ENCODE data around the gene C19orf33. TPM values are rescaled to one million over a fixed set of nuclear protein-coding genes. Genes with fewer than 3 reads are reported as not detected.

The C19orf33 gene
- total RNA-seq, 1 experiment from 2014 or later, result not detected

DNA sequence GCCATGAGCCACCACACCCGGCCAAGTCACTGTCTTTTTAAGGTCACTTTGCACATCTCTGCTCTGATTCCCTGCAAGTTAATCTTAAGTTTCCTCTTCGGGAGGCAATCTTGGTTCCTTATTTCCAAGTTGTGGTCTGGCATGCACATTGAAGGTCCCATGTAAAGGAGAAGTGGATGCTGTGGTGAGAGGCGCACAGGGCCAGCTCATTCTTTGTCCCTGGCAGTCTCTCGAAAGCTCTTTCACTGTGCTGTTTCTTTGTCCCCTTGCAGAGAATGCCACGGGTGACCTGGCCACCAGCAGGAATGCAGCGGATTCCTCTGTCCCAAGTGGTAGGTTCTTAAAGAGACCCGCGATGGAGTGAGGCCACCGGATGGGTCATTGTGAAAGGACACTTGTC lies 16.4 kb upstream of the C19orf33 start:
- no peaks in the 10 kb centered on the region for H3K79me2 ChIP-seq (ENCODE audit: low read length)

DNA sequence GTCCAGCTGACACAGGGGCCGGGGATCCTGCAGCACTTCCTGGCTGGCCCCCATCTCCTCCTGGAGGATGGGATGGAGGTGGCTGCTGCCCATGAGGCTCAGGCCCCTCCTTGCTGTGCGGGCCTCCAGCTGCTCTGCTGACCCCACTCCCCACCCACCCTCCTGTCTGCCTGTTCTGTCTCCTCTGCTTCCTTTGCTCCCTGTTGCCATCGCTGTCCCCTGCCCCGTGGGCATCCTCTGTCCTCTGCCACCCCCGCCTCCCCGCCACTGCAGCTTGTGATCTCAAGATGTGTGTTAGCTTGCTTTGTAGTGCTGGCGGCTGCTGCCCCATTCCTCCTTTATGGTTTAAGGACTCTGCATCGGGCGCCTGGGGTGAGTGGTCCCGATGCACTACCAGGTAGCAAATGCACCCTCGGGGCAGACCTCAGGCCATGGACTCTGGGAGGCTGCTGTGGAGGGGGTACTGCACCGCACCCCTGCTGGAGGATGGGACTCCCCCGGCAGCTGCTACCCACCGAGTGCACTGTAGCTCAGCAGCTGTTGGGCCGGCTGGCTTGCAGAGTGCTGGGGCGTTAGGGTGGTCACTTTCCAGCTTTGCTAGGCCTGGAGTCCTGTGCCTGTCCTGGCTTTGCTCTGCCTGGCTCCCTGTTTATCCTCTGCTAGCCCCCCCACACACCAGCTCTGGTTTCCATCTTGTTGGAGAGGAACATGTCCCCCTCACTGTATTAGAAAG lies 15.8 kb upstream of the C19orf33 start:
- H3K27me3 ChIP-seq (ENCODE audit: low read length), result no peaks in the 10 kb centered on the region
- DNase-seq, result no peak
- no peaks in the 10 kb centered on the region for H3K9me3 ChIP-seq (ENCODE audit: low read length)
- H2AFZ ChIP-seq (ENCODE audit: low read length), result no peak overlapping the region
- H3K36me3 ChIP-seq (ENCODE audit: insufficient read depth, low read length), result no peaks in the 10 kb centered on the region
- no peaks in the 10 kb centered on the region for H3K9me2 ChIP-seq (replicated peaks; ENCODE audit: insufficient read depth, low read length)
- H3K27ac ChIP-seq (ENCODE audit: low read length), result no peak overlapping the region
- no peak overlapping the region for H3K9ac ChIP-seq (ENCODE audit: low read length)
- H3K4me3 ChIP-seq (ENCODE audit: low read length), result no peak overlapping the region
- no peaks in the 10 kb centered on the region for H3K4me1 ChIP-seq (ENCODE audit: low read length)
- no peak overlapping the region for H3K4me2 ChIP-seq (ENCODE audit: low read depth, low read length, poor library complexity, severe bottlenecking)
- no peaks in the 10 kb centered on the region for H3K79me2 ChIP-seq (ENCODE audit: low read length)
- no peaks in the 10 kb centered on the region for H4K20me1 ChIP-seq (ENCODE audit: insufficient read depth, low read depth, low read length)

More for the DNA sequence above, 16.4 kb upstream of the C19orf33 start:
- H3K4me3 ChIP-seq (ENCODE audit: low read length), result no peak overlapping the region
- H2AFZ ChIP-seq (ENCODE audit: low read length), result no peak overlapping the region
- no peak overlapping the region for H3K4me2 ChIP-seq (ENCODE audit: low read depth, low read length, poor library complexity, severe bottlenecking)
- DNase-seq, result no peak
- no peaks in the 10 kb centered on the region for H3K27me3 ChIP-seq (ENCODE audit: low read length)
- H3K9me2 ChIP-seq (replicated peaks; ENCODE audit: insufficient read depth, low read length), result no peaks in the 10 kb centered on the region
- no peaks in the 10 kb centered on the region for H4K20me1 ChIP-seq (ENCODE audit: insufficient read depth, low read depth, low read length)
- no peak overlapping the region for H3K27ac ChIP-seq (ENCODE audit: low read length)
- no peak overlapping the region for H3K9ac ChIP-seq (ENCODE audit: low read length)
- no peaks in the 10 kb centered on the region for H3K9me3 ChIP-seq (ENCODE audit: low read length)
- no peaks in the 10 kb centered on the region for H3K4me1 ChIP-seq (ENCODE audit: low read length)
- H3K36me3 ChIP-seq (ENCODE audit: insufficient read depth, low read length), result no peaks in the 10 kb centered on the region

DNA sequence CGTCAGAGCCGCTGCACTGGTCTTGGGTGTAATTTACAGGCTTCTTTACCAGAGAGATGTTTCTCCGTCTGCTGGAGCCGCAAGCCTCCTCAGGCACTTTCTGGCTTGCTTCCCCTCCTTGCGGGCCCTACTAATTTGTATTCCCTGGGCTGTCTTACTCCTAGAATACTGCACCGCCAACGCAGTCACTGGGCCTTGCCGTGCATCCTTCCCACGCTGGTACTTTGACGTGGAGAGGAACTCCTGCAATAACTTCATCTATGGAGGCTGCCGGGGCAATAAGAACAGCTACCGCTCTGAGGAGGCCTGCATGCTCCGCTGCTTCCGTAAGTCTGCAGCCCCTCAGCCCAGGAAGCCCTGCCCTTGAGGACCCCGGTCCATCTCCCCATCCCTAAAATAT lies 14.1 kb upstream of the C19orf33 start:
- H2AFZ ChIP-seq (ENCODE audit: low read length), result no peak overlapping the region
- H3K9me3 ChIP-seq (ENCODE audit: low read length), result no peaks in the 10 kb centered on the region
- no peaks in the 10 kb centered on the region for H3K27me3 ChIP-seq (ENCODE audit: low read length)
- H3K4me1 ChIP-seq (ENCODE audit: low read length), result no peaks in the 10 kb centered on the region
- no peak for DNase-seq
- no peaks in the 10 kb centered on the region for H4K20me1 ChIP-seq (ENCODE audit: insufficient read depth, low read depth, low read length)
- H3K27ac ChIP-seq (ENCODE audit: low read length), result no peak overlapping the region
- no peaks in the 10 kb centered on the region for H3K36me3 ChIP-seq (ENCODE audit: insufficient read depth, low read length)
- H3K4me2 ChIP-seq (ENCODE audit: low read depth, low read length, poor library complexity, severe bottlenecking), result no peak overlapping the region
- no peaks in the 10 kb centered on the region for H3K9me2 ChIP-seq (replicated peaks; ENCODE audit: insufficient read depth, low read length)
- H3K79me2 ChIP-seq (ENCODE audit: low read length), result no peaks in the 10 kb centered on the region
- H3K9ac ChIP-seq (ENCODE audit: low read length), result no peak overlapping the region
- no peak overlapping the region for H3K4me3 ChIP-seq (ENCODE audit: low read length)

DNA sequence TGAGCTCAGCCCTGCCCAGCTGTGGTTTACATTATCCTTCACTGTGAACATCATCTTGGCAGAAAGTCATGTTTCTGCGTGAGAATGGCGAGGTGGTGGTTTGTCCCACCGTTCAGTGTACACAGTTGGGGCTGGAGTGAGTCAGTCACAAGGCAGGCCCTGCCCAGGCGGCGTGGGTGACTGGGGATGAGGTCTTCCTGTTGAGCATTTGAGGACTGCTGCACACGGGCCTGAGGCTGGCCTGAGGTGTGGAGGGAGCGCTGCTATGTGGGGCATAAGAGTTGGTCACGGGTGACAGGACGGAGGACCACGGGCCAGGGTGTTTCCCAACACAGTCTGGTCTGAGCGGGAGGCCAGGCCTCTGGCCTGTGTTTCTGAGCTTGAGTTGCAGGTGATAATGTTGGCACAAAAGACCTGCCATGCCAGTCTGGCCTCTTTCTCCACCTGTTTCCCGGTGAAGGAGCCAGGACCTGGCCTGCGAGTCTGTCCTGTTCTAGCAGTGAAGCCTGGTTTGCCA lies 13.4 kb upstream of the C19orf33 start:
- no peaks in the 10 kb centered on the region for H4K20me1 ChIP-seq (ENCODE audit: insufficient read depth, low read depth, low read length)
- H3K9me2 ChIP-seq (replicated peaks; ENCODE audit: insufficient read depth, low read length), result no peaks in the 10 kb centered on the region
- H3K9me3 ChIP-seq (ENCODE audit: low read length), result no peaks in the 10 kb centered on the region
- no peak for DNase-seq
- H3K36me3 ChIP-seq (ENCODE audit: insufficient read depth, low read length), result no peaks in the 10 kb centered on the region
- no peaks in the 10 kb centered on the region for H3K4me1 ChIP-seq (ENCODE audit: low read length)
- H3K27ac ChIP-seq (ENCODE audit: low read length), result no peak overlapping the region
- H3K79me2 ChIP-seq (ENCODE audit: low read length), result no peaks in the 10 kb centered on the region
- H3K4me2 ChIP-seq (ENCODE audit: low read depth, low read length, poor library complexity, severe bottlenecking), result no peak overlapping the region
- no peak overlapping the region for H2AFZ ChIP-seq (ENCODE audit: low read length)
- no peak overlapping the region for H3K9ac ChIP-seq (ENCODE audit: low read length)
- no peak overlapping the region for H3K4me3 ChIP-seq (ENCODE audit: low read length)
- H3K27me3 ChIP-seq (ENCODE audit: low read length), result no peaks in the 10 kb centered on the region

DNA sequence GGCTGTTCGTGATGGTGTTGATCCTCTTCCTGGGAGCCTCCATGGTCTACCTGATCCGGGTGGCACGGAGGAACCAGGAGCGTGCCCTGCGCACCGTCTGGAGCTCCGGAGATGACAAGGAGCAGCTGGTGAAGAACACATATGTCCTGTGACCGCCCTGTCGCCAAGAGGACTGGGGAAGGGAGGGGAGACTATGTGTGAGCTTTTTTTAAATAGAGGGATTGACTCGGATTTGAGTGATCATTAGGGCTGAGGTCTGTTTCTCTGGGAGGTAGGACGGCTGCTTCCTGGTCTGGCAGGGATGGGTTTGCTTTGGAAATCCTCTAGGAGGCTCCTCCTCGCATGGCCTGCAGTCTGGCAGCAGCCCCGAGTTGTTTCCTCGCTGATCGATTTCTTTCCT lies 12.2 kb upstream of the C19orf33 start:
- no peak overlapping the region for H3K27ac ChIP-seq (ENCODE audit: low read length)
- H3K4me3 ChIP-seq (ENCODE audit: low read length), result no peak overlapping the region
- H3K9ac ChIP-seq (ENCODE audit: low read length), result no peak overlapping the region
- no peak overlapping the region for H3K4me2 ChIP-seq (ENCODE audit: low read depth, low read length, poor library complexity, severe bottlenecking)
- no peak overlapping the region for H2AFZ ChIP-seq (ENCODE audit: low read length)
- DNase-seq, result no peak
- H3K27me3 ChIP-seq (ENCODE audit: low read length), result no peaks in the 10 kb centered on the region
- H3K9me2 ChIP-seq (replicated peaks; ENCODE audit: insufficient read depth, low read length), result no peaks in the 10 kb centered on the region
- no peaks in the 10 kb centered on the region for H3K9me3 ChIP-seq (ENCODE audit: low read length)
- no peaks in the 10 kb centered on the region for H3K4me1 ChIP-seq (ENCODE audit: low read length)
- H3K79me2 ChIP-seq (ENCODE audit: low read length), result no peaks in the 10 kb centered on the region
- no peaks in the 10 kb centered on the region for H4K20me1 ChIP-seq (ENCODE audit: insufficient read depth, low read depth, low read length)
- no peaks in the 10 kb centered on the region for H3K36me3 ChIP-seq (ENCODE audit: insufficient read depth, low read length)

DNA sequence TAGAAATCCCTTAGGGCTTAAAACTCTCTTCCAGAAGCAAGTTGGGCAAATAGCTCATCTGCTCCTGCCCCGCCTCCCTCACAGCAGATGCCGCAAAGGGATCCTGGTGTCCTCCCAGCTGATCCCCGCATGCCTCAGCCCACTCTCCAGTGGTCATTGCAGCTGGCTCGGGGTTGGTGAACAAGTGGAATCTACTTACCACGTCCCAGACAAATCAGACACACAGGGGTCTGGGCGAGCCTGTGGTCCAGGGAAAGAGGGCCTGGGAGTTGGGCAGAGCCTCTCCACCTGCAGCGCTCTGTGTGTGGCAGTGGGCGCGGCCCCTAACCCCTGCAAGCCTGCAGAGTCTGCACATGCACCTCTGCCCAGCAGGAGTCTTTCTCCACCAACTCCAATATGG lies 10.8 kb upstream of the C19orf33 start:
- H4K20me1 ChIP-seq (ENCODE audit: insufficient read depth, low read depth, low read length), result no peaks in the 10 kb centered on the region
- DNase-seq, result no peak
- no peaks in the 10 kb centered on the region for H3K36me3 ChIP-seq (ENCODE audit: insufficient read depth, low read length)
- H3K27me3 ChIP-seq (ENCODE audit: low read length), result no peaks in the 10 kb centered on the region
- H3K27ac ChIP-seq (ENCODE audit: low read length), result no peak overlapping the region
- no peak overlapping the region for H2AFZ ChIP-seq (ENCODE audit: low read length)
- H3K9me3 ChIP-seq (ENCODE audit: low read length), result no peaks in the 10 kb centered on the region
- no peak overlapping the region for H3K4me2 ChIP-seq (ENCODE audit: low read depth, low read length, poor library complexity, severe bottlenecking)
- no peaks in the 10 kb centered on the region for H3K9me2 ChIP-seq (replicated peaks; ENCODE audit: insufficient read depth, low read length)
- H3K79me2 ChIP-seq (ENCODE audit: low read length), result no peaks in the 10 kb centered on the region
- H3K9ac ChIP-seq (ENCODE audit: low read length), result no peak overlapping the region
- no peaks in the 10 kb centered on the region for H3K4me1 ChIP-seq (ENCODE audit: low read length)
- H3K4me3 ChIP-seq (ENCODE audit: low read length), result no peak overlapping the region

DNA sequence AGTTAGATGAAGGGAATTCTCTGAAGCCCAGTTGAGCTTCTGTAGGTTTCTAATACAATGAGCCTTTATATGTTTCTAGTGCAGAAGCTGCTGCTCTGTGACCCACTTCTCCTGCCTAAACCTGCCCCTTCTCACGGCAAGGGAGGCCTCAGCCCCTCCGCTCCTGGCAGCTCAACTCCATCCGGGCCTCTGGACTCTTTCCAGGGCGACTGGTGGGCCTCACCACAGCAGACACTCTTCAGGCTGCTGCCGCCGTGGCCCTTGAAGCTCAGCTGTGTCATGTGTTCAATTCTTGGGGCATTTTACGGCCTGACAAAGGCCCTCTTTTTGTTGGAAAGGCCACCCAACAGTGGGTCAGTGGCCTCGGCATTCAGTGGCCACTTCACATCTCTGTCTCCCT lies 10.0 kb upstream of the C19orf33 start:
- no peaks in the 10 kb centered on the region for H3K36me3 ChIP-seq (ENCODE audit: insufficient read depth, low read length)
- H2AFZ ChIP-seq (ENCODE audit: low read length), result no peak overlapping the region
- no peak overlapping the region for H3K9ac ChIP-seq (ENCODE audit: low read length)
- H3K4me2 ChIP-seq (ENCODE audit: low read depth, low read length, poor library complexity, severe bottlenecking), result no peak overlapping the region
- DNase-seq, result no peak
- H3K4me3 ChIP-seq (ENCODE audit: low read length), result no peak overlapping the region
- H3K27me3 ChIP-seq (ENCODE audit: low read length), result no peaks in the 10 kb centered on the region
- H3K4me1 ChIP-seq (ENCODE audit: low read length), result no peaks in the 10 kb centered on the region
- no peaks in the 10 kb centered on the region for H3K9me2 ChIP-seq (replicated peaks; ENCODE audit: insufficient read depth, low read length)
- H3K9me3 ChIP-seq (ENCODE audit: low read length), result no peaks in the 10 kb centered on the region
- H4K20me1 ChIP-seq (ENCODE audit: insufficient read depth, low read depth, low read length), result no peaks in the 10 kb centered on the region
- no peaks in the 10 kb centered on the region for H3K79me2 ChIP-seq (ENCODE audit: low read length)
- no peak overlapping the region for H3K27ac ChIP-seq (ENCODE audit: low read length)

DNA sequence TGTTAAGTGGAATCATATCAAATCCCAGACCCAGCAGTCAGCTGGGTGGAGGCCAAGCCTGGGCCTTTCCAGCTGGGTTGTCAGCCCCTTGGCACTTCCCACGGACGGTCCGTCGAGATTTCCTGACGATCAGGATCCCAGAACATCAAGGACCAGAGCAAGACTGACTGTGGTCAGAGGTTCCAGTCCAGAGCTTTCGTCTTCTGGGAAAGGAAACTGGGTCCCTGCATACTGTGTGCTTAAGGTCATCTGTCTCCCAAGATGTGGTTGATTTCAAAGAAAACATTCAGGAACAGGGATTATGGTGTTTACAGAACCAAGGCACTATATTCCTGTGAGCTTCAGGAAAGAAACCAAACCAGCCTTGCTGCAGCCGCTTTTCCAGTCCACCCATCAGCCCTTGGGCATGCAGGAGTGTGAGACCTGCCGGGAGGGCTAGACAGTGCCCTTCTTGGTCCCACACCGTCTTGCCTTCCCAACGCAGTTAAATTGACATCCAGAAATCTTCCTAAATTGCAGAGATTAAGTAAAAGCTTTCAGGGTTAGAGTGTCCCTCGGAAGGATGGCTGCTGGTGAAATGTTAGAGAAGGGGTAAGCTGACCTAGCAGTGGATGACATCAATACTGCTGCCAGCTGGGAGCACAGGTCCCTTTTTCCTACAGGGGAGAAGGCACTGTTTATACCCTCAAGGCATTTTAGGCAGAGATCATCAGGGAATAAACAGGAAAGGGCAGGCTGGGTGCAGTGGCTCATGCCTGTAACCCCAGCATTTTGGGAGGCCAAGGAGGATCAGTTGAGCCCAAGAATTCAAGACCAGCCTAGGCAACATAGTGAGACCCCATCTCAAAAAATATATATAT lies 5.0 kb upstream of the C19orf33 start:
- no peak overlapping the region for H2AFZ ChIP-seq (ENCODE audit: low read length)

More for the DNA sequence above, 5.0 kb upstream of the C19orf33 start:
- Histone ChIP-seq H3K4me2 (ENCODE audit: low read depth, low read length, poor library complexity, severe bottlenecking) (no peak overlapping the region), H3K4me1 (ENCODE audit: low read length) (no peaks in the 10 kb centered on the region), H3K36me3 (ENCODE audit: insufficient read depth, low read length) (no peaks in the 10 kb centered on the region), H3K27me3 (ENCODE audit: low read length) (no peaks in the 10 kb centered on the region), H3K79me2 (ENCODE audit: low read length) (no peaks in the 10 kb centered on the region), H4K20me1 (ENCODE audit: insufficient read depth, low read depth, low read length) (no peaks in the 10 kb centered on the region), H3K4me3 (ENCODE audit: low read length) (no peak overlapping the region), H3K9me2 (replicated peaks; ENCODE audit: insufficient read depth, low read length) (no peaks in the 10 kb centered on the region), H3K27ac (ENCODE audit: low read length) (no peak overlapping the region), H3K9me3 (ENCODE audit: low read length) (no peaks in the 10 kb centered on the region), H3K9ac (ENCODE audit: low read length) (no peak overlapping the region)
- no peak for DNase-seq
